Amniotic stem cell (primary cell): Measurements from ENCODE around the gene TTLL6.

ENCODE experiments used
- DNase-seq: peaks from one replicate; lab custom pipeline; 2025; lab: John Stamatoyannopoulos, UW

The TTLL6 gene

DNA sequence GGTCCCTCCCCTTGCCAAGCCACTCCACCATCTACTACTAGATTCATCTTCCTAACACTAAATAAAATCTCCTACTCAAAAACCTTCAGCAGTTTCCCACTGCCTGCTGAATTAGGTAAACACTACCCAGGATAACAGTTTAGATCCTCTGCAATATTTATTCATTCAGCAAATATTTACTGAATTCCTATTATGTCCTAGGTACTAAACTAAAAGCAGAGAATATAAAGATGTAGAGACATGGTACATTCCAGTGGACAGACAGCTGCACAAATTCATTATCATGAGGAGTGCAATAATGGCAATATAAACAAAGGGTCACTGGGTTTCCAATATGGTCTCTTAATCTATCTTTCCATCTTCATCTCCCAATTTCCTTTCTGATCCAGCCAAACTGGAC lies 57.7 kb downstream of the TTLL6 start:
- DNase-seq: no peak

DNA sequence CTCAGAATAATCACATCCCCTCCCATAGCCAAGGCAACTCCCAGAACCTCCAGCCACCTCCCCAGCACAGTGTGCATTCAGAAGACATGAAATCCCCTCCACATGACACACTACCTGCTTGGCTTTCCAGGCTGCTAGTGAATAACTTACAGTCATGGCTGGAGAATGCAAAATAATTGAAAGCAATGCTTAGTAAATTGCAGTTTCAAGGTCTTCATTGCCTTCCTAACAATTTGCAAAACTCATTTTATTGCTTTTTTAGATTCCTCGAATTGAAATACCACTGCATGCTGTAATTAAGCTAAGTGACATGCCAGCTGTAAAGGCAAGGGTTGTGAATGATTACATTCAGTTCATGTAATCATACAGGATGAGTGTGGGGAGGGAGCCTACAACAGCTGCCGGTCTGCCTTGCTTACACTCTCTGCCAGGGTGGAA lies 59.5 kb downstream of the TTLL6 start:
- no peak for DNase-seq

DNA sequence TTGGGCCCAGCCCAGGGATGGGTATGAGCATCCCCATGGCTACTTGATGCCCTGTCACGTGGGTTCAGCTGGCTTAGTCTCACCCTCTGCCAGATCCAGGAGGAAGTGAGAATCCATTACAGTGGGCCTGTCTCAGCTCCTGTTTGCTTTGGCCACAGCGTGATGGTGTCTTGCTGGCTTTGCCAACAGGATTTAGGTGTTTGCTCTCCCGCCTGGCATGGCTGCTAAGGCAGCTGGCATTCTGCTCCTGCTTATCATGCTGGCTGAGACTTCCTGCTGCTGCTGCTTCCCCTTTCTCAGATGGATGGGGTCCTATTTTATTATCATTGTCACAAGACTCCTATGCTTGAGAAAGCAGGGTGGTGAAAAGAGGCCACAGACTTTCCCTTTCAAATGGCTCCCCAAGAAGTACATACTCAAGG lies 60.2 kb downstream of the TTLL6 start:
- no peak for DNase-seq

DNA sequence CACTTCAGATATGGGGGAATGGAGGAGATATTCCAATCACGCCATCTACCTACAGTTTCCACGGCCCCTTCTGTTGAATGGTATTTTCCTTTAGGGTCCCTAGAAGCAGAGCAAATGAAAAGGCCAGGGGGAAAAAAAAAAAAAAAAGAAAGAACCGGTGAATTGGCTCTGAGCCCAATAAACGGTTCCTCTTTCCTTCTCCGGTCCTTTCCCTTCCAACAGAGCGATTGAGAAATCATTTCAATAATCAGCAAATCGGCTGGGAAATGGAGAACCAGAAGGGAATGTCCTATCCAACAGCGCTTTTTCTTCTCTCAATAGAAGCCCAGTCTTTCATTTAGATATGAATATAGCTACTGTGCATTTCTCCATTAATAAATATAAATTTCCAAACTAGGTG lies 61.7 kb downstream of the TTLL6 start:
- no peak for DNase-seq

DNA sequence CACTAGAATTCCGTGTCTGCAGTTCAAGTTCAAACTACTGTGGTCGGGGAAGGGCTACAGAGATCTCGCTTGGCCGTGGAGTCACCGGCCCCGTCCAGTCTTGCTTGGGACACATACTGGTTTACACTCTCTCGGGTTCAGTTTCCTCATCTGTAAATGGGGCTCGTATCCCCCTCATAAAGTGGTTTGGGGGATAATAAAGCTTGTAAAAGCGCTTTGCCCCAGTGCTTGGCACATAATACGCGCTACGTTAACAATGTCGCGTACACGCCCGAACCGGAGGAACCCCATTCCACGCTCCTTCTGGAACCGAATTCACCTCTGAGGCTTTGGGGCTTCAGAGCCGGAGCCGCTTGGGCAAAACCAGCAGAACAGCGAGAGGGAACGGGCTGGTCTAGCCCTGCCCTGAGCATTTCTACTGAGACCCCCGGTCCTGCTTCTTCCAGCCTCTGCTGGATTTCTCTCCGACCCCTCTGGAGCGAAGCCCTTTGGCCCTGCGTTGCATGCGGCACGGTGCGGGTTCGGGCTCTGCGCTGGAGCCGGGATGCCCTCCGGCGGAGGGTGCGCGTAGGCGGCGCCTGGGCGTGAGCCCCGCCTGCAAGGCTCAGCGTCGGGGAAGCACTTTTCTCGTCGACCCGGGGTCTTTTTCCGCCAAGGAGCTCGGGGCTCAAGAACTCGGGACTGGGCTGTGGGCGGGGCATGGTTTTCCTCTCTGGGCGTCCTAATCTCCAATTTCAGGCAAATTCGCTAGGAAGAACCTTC lies 62.3 kb downstream of the TTLL6 start:
- no peak for DNase-seq

DNA sequence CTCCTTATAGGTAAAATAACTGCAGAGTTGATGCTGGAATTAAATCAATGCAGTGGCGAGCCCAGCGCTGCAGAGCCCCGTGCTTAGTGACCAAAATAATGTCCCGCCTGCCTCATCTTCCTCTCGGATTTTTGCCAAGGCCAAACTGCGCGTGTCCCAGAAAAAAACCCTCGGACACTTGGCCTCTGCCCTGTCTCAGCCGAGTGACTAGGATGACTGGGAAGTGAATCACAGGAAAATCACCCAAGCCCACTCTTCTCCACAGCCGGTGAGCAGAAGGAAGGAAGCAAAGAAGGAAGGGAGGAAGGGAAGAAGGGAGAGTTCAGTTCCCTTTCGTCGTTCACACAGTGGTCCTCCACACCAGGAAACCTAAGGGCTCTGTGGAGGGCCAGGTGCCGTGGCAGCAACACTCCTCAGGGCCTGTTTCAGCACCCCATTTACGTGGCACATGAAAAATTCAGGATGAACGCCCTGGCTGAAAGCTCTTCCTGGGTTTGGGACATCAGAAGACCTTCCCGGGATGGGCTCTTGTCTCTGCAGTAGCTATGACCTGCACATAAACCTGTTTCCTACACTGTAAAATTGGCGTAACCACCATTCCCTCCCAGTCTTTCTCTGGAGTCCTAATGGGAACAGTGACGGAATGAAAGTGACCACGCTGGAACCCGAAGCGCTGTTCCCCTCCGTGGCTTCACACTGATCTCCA lies 63.1 kb downstream of the TTLL6 start:
- no peak for DNase-seq

DNA sequence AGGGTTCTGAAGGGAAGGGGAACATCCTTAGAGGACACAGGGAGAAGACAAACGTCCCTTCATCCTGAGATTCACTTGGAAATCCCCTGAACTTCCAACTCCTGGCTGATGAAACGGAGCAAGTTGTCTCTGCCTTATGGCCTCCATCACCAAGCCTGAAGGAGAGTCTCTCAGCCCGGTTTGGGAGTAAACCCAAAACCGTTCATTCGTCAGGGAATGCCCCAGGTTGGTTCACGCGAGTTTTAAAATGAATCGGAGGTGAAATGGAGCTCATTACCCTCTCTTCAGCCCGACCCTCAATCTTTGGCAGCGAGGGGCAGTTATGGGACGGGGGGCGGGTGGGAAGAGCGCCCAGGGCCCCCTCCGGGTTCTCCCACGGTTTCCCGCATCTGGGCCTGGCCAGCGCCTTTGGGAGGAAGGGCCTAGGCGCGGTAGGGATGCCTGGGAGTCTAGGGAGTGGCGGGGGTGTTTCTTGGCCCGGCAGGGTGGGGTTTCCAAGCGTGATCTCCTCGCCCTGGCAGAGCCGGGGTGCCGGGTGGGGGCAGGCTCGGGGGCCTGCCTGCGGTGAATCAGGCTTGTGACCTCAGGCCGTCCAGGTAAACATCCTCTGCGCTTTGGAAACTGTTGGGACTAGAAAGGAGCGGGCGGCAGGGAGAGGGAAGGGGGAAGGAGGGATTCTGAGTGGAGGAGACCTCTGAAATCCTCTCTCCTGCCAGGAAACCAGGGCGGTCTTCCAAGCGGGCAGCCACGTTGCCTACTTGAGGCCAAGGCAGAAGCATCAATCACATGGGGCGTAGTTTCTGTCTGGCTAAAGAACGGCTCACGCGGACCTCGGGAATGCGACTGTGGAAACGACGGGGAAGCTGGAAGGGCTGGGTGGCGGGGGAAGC lies 64.4 kb downstream of the TTLL6 start:
- no peak for DNase-seq

DNA sequence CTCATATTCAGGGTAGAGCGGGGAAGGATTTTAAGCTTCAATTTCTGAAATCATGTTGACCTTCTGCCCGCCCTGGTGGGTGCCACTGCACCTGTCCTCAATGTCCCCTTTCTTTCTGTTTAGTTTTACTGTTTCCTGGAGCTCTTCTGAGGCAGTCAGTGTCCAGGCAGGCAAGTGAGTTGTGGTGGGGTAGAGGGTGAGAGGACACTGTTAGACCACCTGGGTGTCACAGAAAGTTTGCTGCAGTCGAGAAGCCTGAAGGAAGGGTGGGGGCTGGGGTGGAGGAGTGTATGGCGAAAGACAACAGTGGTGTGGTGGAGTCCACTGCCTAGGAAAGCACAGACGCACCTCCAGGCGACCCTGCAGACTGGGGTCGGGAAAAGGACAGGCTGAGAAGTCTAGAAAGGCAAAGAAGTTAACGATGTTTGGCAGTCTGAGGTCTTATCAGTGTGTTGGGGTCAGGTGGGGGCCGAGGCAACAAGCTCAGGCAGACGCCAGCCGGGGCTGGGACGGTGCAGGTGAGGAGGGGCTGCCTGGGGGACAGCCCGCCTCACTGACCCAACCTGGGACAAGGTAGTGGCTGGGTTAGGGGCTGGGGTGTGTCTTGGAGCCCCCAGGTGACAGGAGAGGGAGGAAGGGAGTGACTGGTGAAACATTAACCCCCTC lies 65.2 kb downstream of the TTLL6 start:
- no peak for DNase-seq

DNA sequence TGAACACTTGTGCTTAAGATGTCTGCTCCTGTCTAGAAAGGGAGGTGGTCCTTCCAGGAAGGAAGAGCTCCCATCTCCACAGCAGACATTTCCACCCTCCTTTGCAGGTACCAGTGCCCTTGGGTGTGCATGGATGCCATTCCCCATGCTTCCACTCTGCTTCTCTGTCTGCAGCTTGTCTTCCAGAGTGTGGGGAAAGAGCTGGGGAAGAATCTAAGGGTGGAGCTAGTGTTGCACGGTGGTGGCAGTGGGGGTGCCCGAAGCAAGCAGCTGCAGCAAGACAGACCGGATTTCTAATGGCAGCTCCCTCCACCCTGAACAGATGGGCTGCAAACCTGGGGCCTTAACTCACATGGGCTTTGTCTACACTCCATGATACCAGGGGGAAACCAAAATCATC lies 65.9 kb downstream of the TTLL6 start:
- no peak for DNase-seq

DNA sequence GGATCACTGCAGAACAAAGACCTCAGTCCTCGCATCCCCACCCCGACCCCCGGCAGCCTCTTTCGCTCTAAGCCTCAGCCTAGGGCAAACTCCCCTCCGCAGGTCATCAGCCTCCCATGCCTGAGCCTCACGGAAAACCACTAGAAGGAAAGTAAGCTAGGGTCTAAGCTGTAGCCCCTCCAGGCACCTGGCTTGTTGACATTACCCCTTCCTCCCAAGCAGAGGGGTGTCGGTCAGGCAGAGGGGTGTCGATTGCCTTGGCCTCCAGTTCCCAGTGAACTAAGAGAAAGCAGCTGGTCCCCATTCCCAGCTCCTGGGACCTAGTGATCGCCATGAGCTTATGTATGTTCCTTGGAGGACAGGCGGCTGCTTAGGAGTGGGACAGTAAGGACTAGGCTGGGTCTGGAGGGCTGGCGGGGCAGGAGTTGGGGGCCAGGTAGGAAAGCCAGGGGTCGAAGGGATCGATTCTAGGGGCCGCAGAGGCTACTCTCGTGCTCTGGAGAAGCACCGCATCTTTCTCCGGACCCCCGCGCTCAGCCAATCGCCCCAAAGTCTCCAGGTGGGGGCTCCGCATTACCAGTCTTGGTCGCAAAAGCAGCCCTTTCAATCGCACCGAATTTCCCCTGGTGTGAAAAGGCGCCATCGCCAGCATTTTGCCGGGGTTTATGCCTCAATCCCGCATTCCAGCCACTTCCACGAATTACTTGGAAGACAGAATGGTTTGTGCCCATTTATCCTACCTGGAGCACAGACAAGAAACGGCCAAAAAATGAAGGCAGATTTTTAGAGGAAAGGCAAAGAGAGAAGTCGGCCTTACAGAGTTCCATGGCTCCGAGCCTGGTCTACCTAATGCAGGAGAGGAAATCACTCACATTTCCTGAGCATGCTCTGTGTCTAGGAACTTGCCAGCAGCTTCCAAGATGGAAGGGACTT lies 67.1 kb downstream of the TTLL6 start:
- no peak for DNase-seq

DNA sequence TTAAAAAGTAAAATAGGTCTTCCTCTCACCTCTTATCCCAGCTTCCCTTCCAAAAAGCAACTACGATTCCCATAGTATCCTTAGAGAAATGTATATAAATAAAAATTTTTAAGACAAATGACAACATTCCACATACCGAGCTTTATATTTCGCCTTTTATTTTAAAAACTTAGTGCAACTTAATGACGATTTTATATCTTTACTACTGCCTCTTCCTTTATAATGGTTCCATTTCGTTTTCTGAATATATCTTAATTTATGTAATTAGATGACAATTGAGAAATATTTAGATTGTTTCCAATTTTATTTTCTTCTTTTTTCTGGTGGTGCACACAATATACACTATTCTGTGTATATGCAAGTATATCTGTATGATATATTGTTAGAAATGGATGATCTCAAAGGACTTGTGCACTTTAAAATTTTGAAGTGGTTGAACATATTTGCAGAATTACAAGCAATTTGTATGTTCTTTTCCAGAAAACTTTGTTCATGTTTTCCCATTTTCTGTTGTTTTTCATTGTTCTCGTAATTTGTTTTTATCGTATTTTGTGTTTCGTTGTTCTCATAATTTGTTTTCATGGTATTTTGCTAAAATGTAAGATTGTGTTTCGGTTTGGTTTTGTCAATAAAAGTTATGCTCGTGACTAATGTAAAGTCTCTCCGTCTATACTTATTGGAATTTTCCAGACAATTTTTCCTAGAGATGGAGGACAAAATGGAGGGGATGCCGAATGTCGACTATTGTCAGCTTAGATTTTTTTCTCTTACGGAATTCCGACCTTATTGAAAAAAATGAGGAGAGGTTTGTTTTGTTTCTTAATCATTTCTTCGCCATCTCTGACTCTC lies 68.1 kb downstream of the TTLL6 start:
- DNase-seq: no peak

DNA sequence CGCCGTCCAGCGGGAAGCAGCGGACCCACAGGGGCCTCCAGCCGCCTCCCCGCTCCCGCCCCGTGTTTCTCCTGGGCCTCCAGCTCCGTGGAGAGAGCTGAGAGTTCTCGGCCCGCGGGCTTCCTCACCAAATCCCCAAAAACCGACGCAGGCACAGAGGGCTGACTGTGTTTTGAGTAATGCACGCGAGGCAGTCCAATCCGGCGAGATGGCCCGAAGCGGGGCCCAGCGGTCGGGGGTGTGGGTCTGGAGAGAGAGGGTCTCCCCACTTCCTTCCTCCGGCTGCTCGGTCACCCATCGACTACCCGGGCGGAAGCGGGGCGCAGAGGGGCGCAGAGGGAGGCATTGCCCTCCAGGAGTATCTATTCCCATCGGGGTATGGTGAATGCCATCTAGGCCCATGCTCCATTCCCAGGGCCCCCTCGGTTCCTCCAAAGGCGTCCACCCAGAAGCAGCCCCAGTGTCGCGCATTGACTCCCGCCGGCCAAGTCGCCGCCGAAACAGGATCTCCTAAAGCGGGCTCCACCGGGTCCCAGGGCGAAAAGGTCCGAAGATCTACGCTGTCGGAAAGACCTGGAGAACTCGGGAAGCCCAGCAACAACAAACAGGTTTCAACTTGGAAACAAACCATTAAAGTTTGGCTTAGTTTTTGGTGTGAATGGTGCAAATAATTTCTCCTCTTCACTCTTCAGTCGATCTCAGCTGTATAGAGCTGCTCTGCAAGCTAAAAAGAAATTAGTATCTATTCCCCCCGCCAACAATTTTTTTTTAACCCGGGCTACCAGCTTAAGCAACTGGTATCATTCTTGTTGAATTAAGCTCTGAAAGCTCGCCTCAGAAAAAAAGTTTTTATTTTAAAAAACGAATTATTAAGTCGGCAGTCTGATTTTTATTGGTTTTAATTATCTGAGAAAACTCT lies 69.3 kb downstream of the TTLL6 start:
- DNase-seq: no peak

DNA sequence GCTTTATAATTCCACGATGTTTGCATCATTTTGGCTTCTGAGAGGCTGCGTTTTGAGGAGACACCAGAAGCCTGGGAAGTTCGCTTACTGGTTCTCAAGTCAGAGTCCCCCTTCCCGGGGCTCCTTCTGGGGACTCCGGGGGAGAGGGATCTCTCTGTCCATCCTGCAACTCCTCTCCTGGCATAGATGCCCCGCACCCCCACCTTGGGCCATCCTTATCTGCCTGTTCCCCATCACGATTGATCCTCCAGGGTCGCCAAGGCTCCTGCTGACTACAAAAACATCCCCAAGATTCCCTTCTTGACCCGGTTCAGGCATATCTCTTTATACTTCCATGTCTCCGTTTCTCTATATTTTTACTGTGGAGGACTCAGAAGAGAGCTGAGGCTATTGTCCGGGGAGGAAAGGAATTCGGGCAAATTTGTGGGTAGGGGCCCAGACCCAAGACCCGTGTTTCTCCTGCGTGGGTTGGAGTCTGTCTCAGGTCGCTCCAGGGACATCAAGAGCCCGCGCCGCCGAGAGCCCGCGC lies 70.0 kb downstream of the TTLL6 start:
- DNase-seq: no peak

DNA sequence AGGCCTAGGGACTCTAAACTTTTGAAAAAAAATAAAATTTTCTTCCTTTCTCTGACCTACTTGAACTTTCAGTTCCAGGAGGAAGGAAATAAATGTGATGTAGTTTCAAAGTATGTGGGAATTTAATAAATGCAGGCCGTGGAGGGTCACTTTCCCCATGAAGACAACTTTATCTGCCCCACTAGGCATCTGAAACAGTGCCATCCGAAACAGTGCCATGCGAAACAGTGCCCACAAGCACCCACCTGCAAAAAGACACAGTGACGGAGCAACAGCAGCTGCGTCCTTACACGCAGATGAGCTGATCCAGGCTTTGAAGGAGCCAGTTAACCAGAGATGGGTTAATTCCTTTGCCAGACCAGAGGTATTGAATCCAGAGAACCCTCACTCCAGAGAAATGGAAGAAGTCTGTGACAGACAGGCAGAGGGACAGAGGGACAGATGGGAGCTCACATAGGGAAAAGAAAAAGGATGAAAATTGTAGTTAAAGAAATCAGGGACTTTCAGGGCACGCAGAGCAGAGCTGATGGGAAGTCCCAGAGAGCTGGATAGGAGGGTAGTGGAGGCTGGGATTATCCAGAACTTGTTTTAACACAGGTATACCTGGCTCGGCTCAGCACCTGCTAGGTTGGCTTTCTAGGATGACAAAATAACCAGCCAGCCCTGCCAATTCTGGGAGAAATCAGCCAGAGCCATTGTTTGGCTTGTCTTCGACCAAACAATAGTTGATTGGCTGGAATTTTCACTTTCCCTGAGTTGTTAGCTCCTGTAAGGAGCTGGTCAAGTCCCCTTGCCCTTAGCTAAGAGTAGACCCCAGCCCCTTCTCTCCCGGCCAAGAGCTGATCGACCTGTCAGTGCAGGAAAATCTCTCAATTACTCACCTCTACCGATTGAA lies 71.4 kb downstream of the TTLL6 start:
- DNase-seq: no peak

DNA sequence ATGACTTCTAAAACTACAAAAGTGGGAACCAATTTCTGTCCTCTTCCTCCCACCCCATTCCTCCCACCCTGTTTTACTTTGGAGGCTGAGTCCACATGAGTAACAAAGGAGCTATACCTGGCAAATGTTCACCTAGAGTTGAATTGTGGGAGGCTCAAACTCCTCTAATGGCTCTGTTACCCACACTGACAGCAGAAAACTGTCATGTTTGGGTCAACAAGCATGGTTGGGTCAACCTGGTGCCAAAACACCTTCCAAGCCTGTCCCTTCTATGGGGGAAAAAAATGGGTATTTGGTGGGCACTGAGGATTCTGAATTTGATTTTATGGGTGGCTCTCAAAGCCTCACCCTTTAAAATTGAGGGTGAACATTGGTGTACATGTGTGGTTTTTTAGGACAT lies 76.5 kb downstream of the TTLL6 start:
- no peak for DNase-seq

DNA sequence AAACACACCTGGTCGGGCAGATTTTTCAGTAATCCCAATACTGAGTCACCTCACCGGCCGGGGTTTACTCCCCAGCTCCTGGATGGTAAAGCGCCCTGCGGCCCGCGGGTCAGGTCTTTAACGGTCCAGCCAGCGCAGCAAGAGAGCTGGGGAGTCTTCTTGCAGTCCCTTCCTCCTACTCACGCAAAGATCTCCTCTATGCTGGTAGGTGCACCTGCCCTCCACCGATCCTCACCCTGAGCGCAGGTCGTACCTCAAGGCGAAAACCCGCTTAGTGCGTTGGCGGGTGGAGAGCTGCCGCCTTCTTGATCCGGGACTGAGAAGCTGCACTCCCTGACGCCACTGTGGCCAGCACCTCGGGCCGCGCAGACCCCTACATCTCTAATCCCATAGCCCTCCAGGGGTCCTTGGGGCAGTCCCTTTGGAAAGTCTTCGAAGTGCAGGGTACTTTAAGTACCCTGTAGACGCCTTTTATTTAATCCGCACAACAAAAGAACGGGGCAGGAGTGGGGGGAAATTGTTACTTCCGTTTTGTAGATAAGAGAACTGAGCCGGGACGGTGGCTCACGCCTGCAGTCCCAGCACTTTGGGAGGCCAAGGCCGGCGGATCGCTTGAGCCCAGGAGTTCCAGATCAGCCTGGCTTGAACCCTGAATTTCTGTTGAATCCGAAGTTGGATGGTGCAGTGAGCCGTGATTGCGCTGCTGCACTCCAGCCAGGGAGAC lies 78.1 kb downstream of the TTLL6 start:
- no peak for DNase-seq

DNA sequence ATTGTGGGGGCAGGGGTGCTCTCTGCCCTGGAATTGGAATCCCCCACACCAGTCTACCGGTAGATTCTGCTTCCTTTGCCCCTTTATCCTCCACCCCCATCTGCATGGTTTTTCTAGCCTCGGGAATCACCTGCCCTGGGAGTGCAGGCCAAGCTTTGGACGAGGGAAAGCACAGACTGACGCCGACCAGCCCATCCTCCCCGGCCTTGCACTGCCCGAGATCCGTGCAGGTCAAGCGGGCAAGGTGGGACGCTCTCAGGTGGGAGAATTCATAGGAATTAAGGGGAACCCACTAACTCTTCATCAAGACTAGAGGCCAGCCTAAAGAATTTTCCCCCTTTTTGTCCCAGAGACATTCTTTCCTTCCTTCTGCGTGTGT lies 78.6 kb downstream of the TTLL6 start:
- no peak for DNase-seq
